Measurements from ENCODE around the gene SLC28A1. TPM values are rescaled to one million over a fixed set of nuclear protein-coding genes. Genes with fewer than 3 reads are reported as not detected.

SLC28A1 gene
- total and polyA plus RNA-seq, 2 of the 4 experiments (the other 2 are of a cell fraction), result not detected

DNA sequence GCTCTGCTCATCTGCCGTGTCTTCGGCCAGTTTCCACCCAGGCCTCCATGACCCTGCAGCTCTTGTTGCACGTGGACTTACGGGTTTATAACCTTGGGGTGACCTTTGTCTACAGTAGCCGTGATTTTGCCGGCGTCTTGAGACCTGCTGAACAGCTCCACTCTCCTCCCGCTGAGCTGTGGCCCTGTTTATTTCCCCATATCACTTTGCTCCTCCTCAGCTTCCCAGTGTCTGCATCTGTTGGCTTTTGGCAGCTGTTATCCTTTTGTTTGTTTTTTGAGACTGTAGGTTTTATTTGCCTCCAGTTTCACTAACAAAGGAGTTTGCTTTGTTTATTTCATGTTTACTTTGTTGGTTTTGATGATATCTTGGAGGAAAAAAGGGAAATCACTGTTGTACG is 29.3 kb upstream of the SLC28A1 start:
- no peaks in the 10 kb centered on the region for H3K79me1 ChIP-seq (ENCODE audit: low read depth in 1 of 2, low read length in 2 of 2)
- H4K20me1 ChIP-seq (ENCODE audit: insufficient read depth, low read length), result no peaks in the 10 kb centered on the region
- no peak overlapping the region for H2AK5ac ChIP-seq (ENCODE audit: low read depth, low read length)
- no TSS peak for BruUV-seq (replicated peaks)
- no peak overlapping the region for H3K9ac ChIP-seq (ENCODE audit: low read depth, low read length)
- dilution Hi-C loops (cut with HindIII; ENCODE audit: low sequenced_read_pairs, unreplicated experiment) (no loop called here), in situ Hi-C loops (cut with MboI; ENCODE audit: low sequenced_read_pairs) (no loop called here), intact Hi-C loops (cut with micrococcal nuclease) (no loop called here)
- H3K4me2 ChIP-seq (ENCODE audit: low read depth, low read length), result no peak overlapping the region
- H2AK9ac ChIP-seq (replicated peaks; ENCODE audit: low read depth, low read length, poor library complexity), result no peak overlapping the region
- no peak overlapping the region for H3K14ac ChIP-seq (replicated peaks; ENCODE audit: low read depth, low read length)
- ATAC-seq (ENCODE audit: low read depth) (no peak), DNase-seq (no peak)
- CTCF ChIA-PET, result no interaction called here
- no peak overlapping the region for H2BK5ac ChIP-seq (ENCODE audit: low read depth, low read length, poor library complexity, severe bottlenecking)
- H3K36me3 ChIP-seq (ENCODE audit: control insufficient read depth, insufficient read depth, low read length), result no peaks in the 10 kb centered on the region
- 56% methylated on average over 7 of the region's 9 CpGs; no CpG with 5 or more reads in 1 of the 2 experiments for WGBS, 2 experiments (ENCODE audit: extremely low coverage in 2 of 2, insufficient read length in 1 of 2)
- H2BK15ac ChIP-seq (ENCODE audit: low read depth, low read length), result no peak overlapping the region
- no peaks in the 10 kb centered on the region for H3K9me3 ChIP-seq (ENCODE audit: control insufficient read depth, insufficient read depth, low read length)
- no peaks in the 10 kb centered on the region for H3K9me1 ChIP-seq (ENCODE audit: insufficient read depth, low read length)
- no peak overlapping the region for H2BK120ac ChIP-seq (ENCODE audit: low read depth, low read length)
- H3K4ac ChIP-seq (ENCODE audit: low read depth, low read length), result no peak overlapping the region
- H4K5ac ChIP-seq (ENCODE audit: low read depth, low read length), result no peak overlapping the region
- H2AFZ ChIP-seq (replicated peaks; ENCODE audit: low read length, poor library complexity), result peak overlapping the region; percentile 45
- H3K23ac ChIP-seq (ENCODE audit: low read depth, low read length), result no peak overlapping the region
- POLR2A ChIA-PET (ENCODE audit: unreplicated experiment), result no interaction called here
- H3K27me3 ChIP-seq (ENCODE audit: control insufficient read depth, insufficient read depth, low read length), result peaks cover 6% of the 10 kb centered on the region; the same call in 1 of the 2 replicates
- H3K27ac ChIP-seq (ENCODE audit: insufficient read depth, low read length), result no peak overlapping the region
- no peak overlapping the region for H3K56ac ChIP-seq (ENCODE audit: extremely low read depth, insufficient read depth, low read length)
- H2BK20ac ChIP-seq (ENCODE audit: low read depth, low read length), result no peak overlapping the region
- no peak overlapping the region for H4K91ac ChIP-seq (ENCODE audit: insufficient read depth, low read depth, low read length)
- no peak for TF ChIP-seq MXI1 (IDR thresholded peaks at IDR 0.05; ENCODE audit: borderline replicate concordance, low read depth, low read length)
- TF ChIP-seq NFE2L2 (IDR thresholded peaks at IDR 0.05; ENCODE audit: low read depth, low read length), result no peak
- no peak for TF ChIP-seq POLR2A (IDR thresholded peaks at IDR 0.05; ENCODE audit: low read depth, low read length)
- TF ChIP-seq SMC3 (IDR thresholded peaks at IDR 0.05; ENCODE audit: low read depth, low read length), result no peak
- TF ChIP-seq CEBPB (IDR thresholded peaks at IDR 0.05; ENCODE audit: low read depth, low read length), result no peak
- no peak for TF ChIP-seq RCOR1 (IDR thresholded peaks at IDR 0.05; ENCODE audit: insufficient replicate concordance, low read length)
- no peak for TF ChIP-seq BHLHE40 (IDR thresholded peaks at IDR 0.05; ENCODE audit: low read depth, low read length)
- H4K8ac ChIP-seq (ENCODE audit: low read depth in 2 of 2, low read length in 2 of 2), result no peak overlapping the region
- H3K4me3 ChIP-seq (ENCODE audit: insufficient read depth, low read depth, low read length), result no peak overlapping the region
- no peaks in the 10 kb centered on the region for H3K4me1 ChIP-seq (ENCODE audit: control insufficient read depth, insufficient read depth, low read length)
- no peak overlapping the region for H3K18ac ChIP-seq (ENCODE audit: low read depth, low read length)
